SK-N-SH (cell line): ENCODE measurements around the gene PPFIBP2. TPM values are rescaled to one million over a fixed set of nuclear protein-coding genes. Genes with fewer than 3 reads are reported as not detected.

Experiments
- CTCF ChIA-PET: fragments of 300-600, 350-600 bp; formaldehyde crosslinking; extraction: SDS; loops from one replicate; lab custom pipeline; 2021; lab: Yijun Ruan, JAX
- POLR2A ChIA-PET: fragments of 350-600 bp; sonication (Branson Sonifier 250); formaldehyde crosslinking; extraction: SDS; loops from one replicate; lab custom pipeline; 2020; ENCODE audit warnings: antibody characterized with exemption, inconsistent platforms; lab: Yijun Ruan, JAX
- DNase-seq: peaks from one replicate; pipeline ENCODE4 v3.0.0; 2012
- H2AFZ ChIP-seq: fragments of 200-600 bp; sonication (generic); 2 replicates; pipeline ENCODE4 v1.8.1; 2016; ENCODE audit warnings: antibody characterized with exemption, mild to moderate bottlenecking, low read depth
- H3F3A ChIP-seq: fragments of 200-600 bp; sonication (generic); replicated peaks from 2 replicates; pipeline ENCODE3; 2016; ENCODE audit warnings: antibody characterized with exemption, mild to moderate bottlenecking; ENCODE audit not compliant: insufficient read depth
- H3K27ac ChIP-seq, 2 experiments: fragments of 200-500 bp in 1 of 2; fragments of 200-600 bp in 1 of 2; sonication (Bioruptor generic) in 1 of 2; sonication (generic), shearing (Covaris generic) in 1 of 2; 2 replicates each; pipeline versions ENCODE4 v1.5.1 to v1.6.1; 2014 to 2016; ENCODE audit warnings: low read depth in 2 of 2, inconsistent platforms in 1 of 2, low read length in 1 of 2, mild to moderate bottlenecking in 1 of 2, mixed read lengths in 1 of 2
- H3K27me3 ChIP-seq: fragments of 200-600 bp; sonication (generic), shearing (Covaris generic); 2 replicates; pipeline ENCODE4 v1.6.1; 2016; ENCODE audit warnings: mixed run types; ENCODE audit not compliant: insufficient read depth
- H3K36me3 ChIP-seq, 2 experiments: fragments of 200-500 bp in 1 of 2; fragments of 200-600 bp in 1 of 2; sonication (Bioruptor generic) in 1 of 2; sonication (generic) in 1 of 2; replicated peaks in 1 of 2; 2 replicates each; pipeline versions ENCODE3 to v1.5.1; 2014 to 2016; ENCODE audit warnings: low read length in 1 of 2, mild to moderate bottlenecking in 1 of 2; ENCODE audit not compliant: insufficient read depth in 2 of 2, control insufficient read depth in 1 of 2
- H3K4me1 ChIP-seq, 2 experiments: fragments of 200-500 bp in 1 of 2; fragments of 200-600 bp in 1 of 2; sonication (Bioruptor generic) in 1 of 2; sonication (generic), shearing (Covaris generic) in 1 of 2; 2 replicates each; pipeline versions ENCODE4 v1.5.1 to v1.6.1; 2014 to 2016; ENCODE audit warnings: low read depth in 1 of 2, low read length in 1 of 2, mixed run types in 1 of 2; ENCODE audit not compliant: insufficient read depth in 2 of 2, control insufficient read depth in 1 of 2
- H3K4me2 ChIP-seq: fragments of 200-600 bp; sonication (generic), shearing (Covaris generic); 2 replicates; pipeline ENCODE4 v1.6.1; 2017; ENCODE audit warnings: mixed run types
- H3K4me3 ChIP-seq, 2 experiments: fragments of 200-500 bp in 1 of 2; fragments of 200-600 bp in 1 of 2; sonication (Bioruptor generic) in 1 of 2; sonication (generic), shearing (Covaris generic) in 1 of 2; 2 replicates each; pipeline versions ENCODE4 v1.5.1 to v1.8.1; 2014 to 2016; ENCODE audit warnings: low read depth in 2 of 2, inconsistent platforms in 1 of 2, low read length in 1 of 2, mild to moderate bottlenecking in 1 of 2, mixed read lengths in 1 of 2, moderate library complexity in 1 of 2
- H3K79me2 ChIP-seq: fragments of 200-600 bp; sonication (generic); 2 replicates; pipeline ENCODE4 v1.8.1; 2017; ENCODE audit warnings: mild to moderate bottlenecking; ENCODE audit not compliant: insufficient read depth
- H3K9ac ChIP-seq: fragments of 200-600 bp; sonication (generic); 2 replicates; pipeline ENCODE4 v1.6.1; 2017; ENCODE audit warnings: mixed run types
- H3K9me2 ChIP-seq: fragments of 200-600 bp; sonication (generic); 2 replicates; pipeline ENCODE4 v1.6.1; 2017; ENCODE audit warnings: mixed run types
- H3K9me3 ChIP-seq: fragments of 200-600 bp; sonication (generic); 2 replicates; pipeline ENCODE4 v1.6.1; 2017; ENCODE audit warnings: mixed run types, mild to moderate bottlenecking, moderate library complexity
- H4K20me1 ChIP-seq: fragments of 200-600 bp; sonication (generic); 2 replicates; pipeline ENCODE4 v1.6.1; 2017; ENCODE audit warnings: mild to moderate bottlenecking, mixed run types; ENCODE audit not compliant: insufficient read depth
- CHD2 ChIP-seq: fragments of 150-350 bp; IDR thresholded peaks from 2 replicates; pipeline ENCODE4 v1.6.1; 2018; ENCODE audit warnings: low read length; ENCODE audit not compliant: partially characterized antibody
- ELF1 ChIP-seq: IDR thresholded peaks from 2 replicates; pipeline ENCODE4 v1.4.0; 2012
- FOXM1 ChIP-seq: IDR thresholded peaks from 2 replicates; pipeline ENCODE4 v1.4.0; 2012; ENCODE audit warnings: low read depth, mild to moderate bottlenecking
- GATA2 ChIP-seq: sonication (generic); formaldehyde crosslinking; IDR thresholded peaks from 2 replicates; pipeline ENCODE4 v1.5.0; 2020; ENCODE audit warnings: mild to moderate bottlenecking, missing genetic modification reagents
- MEF2A ChIP-seq: IDR thresholded peaks from 2 replicates; pipeline ENCODE4 v1.4.0; 2012; ENCODE audit warnings: low read depth, borderline replicate concordance
- MXI1 ChIP-seq: IDR thresholded peaks from 2 replicates; pipeline ENCODE4 v1.6.1; 2012; ENCODE audit warnings: mild to moderate bottlenecking, low read depth, low read length, improper control_type of control experiment
- NRF1 ChIP-seq: IDR thresholded peaks from 2 replicates; pipeline ENCODE4 v1.6.1; 2012; ENCODE audit warnings: low read depth, mild to moderate bottlenecking, low read length
- RAD21 ChIP-seq: IDR thresholded peaks from 2 replicates; pipeline ENCODE4 v1.6.1; 2012; ENCODE audit warnings: mild to moderate bottlenecking, low read length
- RCOR1 ChIP-seq: fragments of 150-350 bp; IDR thresholded peaks from 2 replicates; pipeline ENCODE4 v1.6.1; 2017; ENCODE audit warnings: antibody characterized with exemption, low read length
- RFX5 ChIP-seq: IDR thresholded peaks from 2 replicates; pipeline ENCODE4 v1.6.1; 2012; ENCODE audit warnings: mild to moderate bottlenecking, improper control_type of control experiment, low read length
- RXRA ChIP-seq: IDR thresholded peaks from 2 replicates; pipeline ENCODE4 v1.4.0; 2012; ENCODE audit warnings: low read depth, mild to moderate bottlenecking, borderline replicate concordance
- SMC3 ChIP-seq: IDR thresholded peaks from 2 replicates; pipeline ENCODE4 v1.6.1; 2012; ENCODE audit warnings: low read depth, low read length, improper control_type of control experiment
- TAF1 ChIP-seq: IDR thresholded peaks from 2 replicates; pipeline ENCODE4 v1.6.1; 2012; ENCODE audit warnings: low read depth, mild to moderate bottlenecking, low read length, moderate library complexity, borderline replicate concordance
- TEAD4 ChIP-seq: IDR thresholded peaks from 2 replicates; pipeline ENCODE4 v1.4.0; 2012; ENCODE audit warnings: mild to moderate bottlenecking, borderline replicate concordance; ENCODE audit not compliant: insufficient read depth
- WGBS: methylation state at CpG from one replicate; pipeline ENCODE4 v1.1.6; 2017; ENCODE audit warnings: low lambda C conversion rate; 5-methylcytosine and 5-hydroxymethylcytosine counted together
- polyA plus RNA-seq, 3 experiments: library from polyadenylated mRNA; depleted of rRNA; stranded (reverse); fragments of >200 nt; gene quantifications; 2 replicates each; pipeline ENCODE4 v1.2.3, GENCODE V29; 2012
- TF ChIP-seq, protein P1 (sequence below): IDR thresholded peaks from 2 replicates; pipeline ENCODE4 v1.4.0; 2012; ENCODE audit warnings: low read depth
- TF ChIP-seq, protein P2 (sequence below): IDR thresholded peaks from 2 replicates; pipeline ENCODE4 v1.4.0; 2012; ENCODE audit warnings: low read depth, borderline replicate concordance
- TF ChIP-seq, protein P3 (sequence below): fragments of 150-350 bp; IDR thresholded peaks from 2 replicates; pipeline ENCODE4 v1.6.1; 2017; ENCODE audit warnings: antibody characterized with exemption, low read length, low read depth, borderline replicate concordance
- TF ChIP-seq, protein P4 (sequence below): fragments of 200-600 bp; sonication (generic); IDR thresholded peaks from 2 replicates; pipeline ENCODE4 v1.6.1; 2017; ENCODE audit warnings: antibody characterized with exemption, mild to moderate bottlenecking, moderate library complexity

The PPFIBP2 gene
- polyA plus RNA-seq, 1 of the 3 experiments (the other 2 are of a cell fraction): 0.67 TPM

DNA sequence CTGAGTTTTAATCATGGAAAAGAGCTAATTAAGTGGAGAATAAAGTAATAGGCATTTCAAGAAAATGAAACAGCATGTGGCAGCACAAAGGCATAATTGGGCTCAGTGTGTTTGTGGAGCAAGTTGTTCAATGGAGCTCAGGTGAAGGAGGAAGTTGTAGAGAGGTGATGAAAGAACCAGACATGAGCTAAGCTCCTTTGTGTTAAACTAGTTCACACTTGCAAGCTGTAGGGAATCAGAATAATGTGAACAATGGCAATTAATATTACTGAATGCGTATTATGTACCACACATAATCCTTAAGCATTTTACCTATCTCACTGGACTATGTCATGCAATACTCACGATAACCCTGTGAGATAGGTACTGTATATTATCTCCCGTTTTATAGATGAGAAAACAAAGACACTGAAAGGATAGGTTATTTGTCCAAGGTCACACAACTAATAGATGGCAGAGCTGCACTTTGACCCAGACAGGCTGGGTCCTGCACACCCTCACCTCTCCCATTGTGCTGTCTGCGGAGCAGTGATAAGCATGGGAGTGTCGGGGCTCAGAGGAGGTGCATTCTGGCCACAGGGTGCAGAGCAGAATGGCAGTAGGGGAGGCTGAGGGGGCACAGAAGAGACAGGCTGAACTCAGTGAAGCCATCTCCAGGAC is 19.6 kb upstream of the PPFIBP2 start:
- no peaks in the 10 kb centered on the region for H3K9me3 ChIP-seq
- H2AFZ ChIP-seq: no peak overlapping the region
- no peaks in the 10 kb centered on the region for H3K27me3 ChIP-seq
- no peaks in the 10 kb centered on the region for H3K36me3 ChIP-seq
- H3K79me2 ChIP-seq: no peaks in the 10 kb centered on the region
- no peaks in the 10 kb centered on the region for H4K20me1 ChIP-seq
- H3F3A ChIP-seq: no peaks in the 10 kb centered on the region
- no peak overlapping the region for H3K4me2 ChIP-seq
- no peak overlapping the region for H3K27ac ChIP-seq
- no peak overlapping the region for H3K9ac ChIP-seq
- TF ChIP-seq, protein P1, sequence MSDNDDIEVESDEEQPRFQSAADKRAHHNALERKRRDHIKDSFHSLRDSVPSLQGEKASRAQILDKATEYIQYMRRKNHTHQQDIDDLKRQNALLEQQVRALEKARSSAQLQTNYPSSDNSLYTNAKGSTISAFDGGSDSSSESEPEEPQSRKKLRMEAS: no peak
- no peak for TF ChIP-seq MXI1
- no peak for TF ChIP-seq ELF1
- TF ChIP-seq, protein P2, sequence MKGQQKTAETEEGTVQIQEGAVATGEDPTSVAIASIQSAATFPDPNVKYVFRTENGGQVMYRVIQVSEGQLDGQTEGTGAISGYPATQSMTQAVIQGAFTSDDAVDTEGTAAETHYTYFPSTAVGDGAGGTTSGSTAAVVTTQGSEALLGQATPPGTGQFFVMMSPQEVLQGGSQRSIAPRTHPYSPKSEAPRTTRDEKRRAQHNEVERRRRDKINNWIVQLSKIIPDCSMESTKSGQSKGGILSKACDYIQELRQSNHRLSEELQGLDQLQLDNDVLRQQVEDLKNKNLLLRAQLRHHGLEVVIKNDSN: no peak
- no peak for TF ChIP-seq SMC3
- no peak for TF ChIP-seq TAF1
- no peak for TF ChIP-seq MEF2A
- TF ChIP-seq TEAD4: no peak
- TF ChIP-seq CHD2: no peak
- TF ChIP-seq GATA2 (CRISPR knock-in tag): no peak
- TF ChIP-seq RAD21: no peak
- TF ChIP-seq, protein P3, sequence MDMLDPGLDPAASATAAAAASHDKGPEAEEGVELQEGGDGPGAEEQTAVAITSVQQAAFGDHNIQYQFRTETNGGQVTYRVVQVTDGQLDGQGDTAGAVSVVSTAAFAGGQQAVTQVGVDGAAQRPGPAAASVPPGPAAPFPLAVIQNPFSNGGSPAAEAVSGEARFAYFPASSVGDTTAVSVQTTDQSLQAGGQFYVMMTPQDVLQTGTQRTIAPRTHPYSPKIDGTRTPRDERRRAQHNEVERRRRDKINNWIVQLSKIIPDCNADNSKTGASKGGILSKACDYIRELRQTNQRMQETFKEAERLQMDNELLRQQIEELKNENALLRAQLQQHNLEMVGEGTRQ: no peak
- no peak for TF ChIP-seq RFX5
- no peak for TF ChIP-seq FOXM1
- TF ChIP-seq, protein P4, sequence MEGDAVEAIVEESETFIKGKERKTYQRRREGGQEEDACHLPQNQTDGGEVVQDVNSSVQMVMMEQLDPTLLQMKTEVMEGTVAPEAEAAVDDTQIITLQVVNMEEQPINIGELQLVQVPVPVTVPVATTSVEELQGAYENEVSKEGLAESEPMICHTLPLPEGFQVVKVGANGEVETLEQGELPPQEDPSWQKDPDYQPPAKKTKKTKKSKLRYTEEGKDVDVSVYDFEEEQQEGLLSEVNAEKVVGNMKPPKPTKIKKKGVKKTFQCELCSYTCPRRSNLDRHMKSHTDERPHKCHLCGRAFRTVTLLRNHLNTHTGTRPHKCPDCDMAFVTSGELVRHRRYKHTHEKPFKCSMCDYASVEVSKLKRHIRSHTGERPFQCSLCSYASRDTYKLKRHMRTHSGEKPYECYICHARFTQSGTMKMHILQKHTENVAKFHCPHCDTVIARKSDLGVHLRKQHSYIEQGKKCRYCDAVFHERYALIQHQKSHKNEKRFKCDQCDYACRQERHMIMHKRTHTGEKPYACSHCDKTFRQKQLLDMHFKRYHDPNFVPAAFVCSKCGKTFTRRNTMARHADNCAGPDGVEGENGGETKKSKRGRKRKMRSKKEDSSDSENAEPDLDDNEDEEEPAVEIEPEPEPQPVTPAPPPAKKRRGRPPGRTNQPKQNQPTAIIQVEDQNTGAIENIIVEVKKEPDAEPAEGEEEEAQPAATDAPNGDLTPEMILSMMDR: no peak
- TF ChIP-seq NRF1: no peak
- no peak for TF ChIP-seq RCOR1
- no peak for TF ChIP-seq RXRA
- no peak for DNase-seq
- ChIA-PET CTCF (interaction anchor here (0.9 kb wide), 1 partner anchor 216 kb away, joined by 3 read pairs; no protein-coding TSS in a partner anchor), POLR2A (no interaction called here)
- H3K4me3 ChIP-seq: no peak overlapping the region
- WGBS: 56% methylated on average over 5 of the region's 5 CpGs
- no peaks in the 10 kb centered on the region for H3K4me1 ChIP-seq
- no peaks in the 10 kb centered on the region for H3K9me2 ChIP-seq
